AG09309 (cell line): ENCODE results near the gene FAM13C.

Experiments used
- DNase-seq: peaks from one replicate; pipeline ENCODE4 v3.0.0-alpha.2; 2010; ENCODE audit warnings: low read depth
- H3K4me3 ChIP-seq: 2 replicates; pipeline ENCODE4 v1.5.1; 2011; ENCODE audit warnings: mild to moderate bottlenecking, low read depth, low read length, moderate library complexity; ENCODE audit not compliant: control insufficient read depth
- CTCF ChIP-seq: IDR thresholded peaks from 2 replicates; pipeline ENCODE4 v1.5.1; 2011; ENCODE audit warnings: mild to moderate bottlenecking, low read depth, low read length, inconsistent platforms; ENCODE audit not compliant: insufficient read depth, control insufficient read depth; ENCODE audit errors: missing control alignments

Gene FAM13C

GRCh38 chr10:59302381-59302780, 60.0 kb downstream of the FAM13C start:
- no peak for TF ChIP-seq CTCF

GRCh38 chr10:59301067-59301754, 61.1 kb downstream of the FAM13C start:
- H3K4me3 ChIP-seq = no peak overlapping the region
- no peak for DNase-seq
- TF ChIP-seq CTCF = no peak

More at GRCh38 chr10:59302381-59302780, 60.0 kb downstream of the FAM13C start:
- DNase-seq = no peak
- no peak overlapping the region for H3K4me3 ChIP-seq

GRCh38 chr10:59300386-59300785, 62.0 kb downstream of the FAM13C start:
- no peak for TF ChIP-seq CTCF
- no peak overlapping the region for H3K4me3 ChIP-seq
- no peak for DNase-seq

GRCh38 chr10:59299933-59300332, 62.4 kb downstream of the FAM13C start:
- TF ChIP-seq CTCF = no peak
- DNase-seq = no peak
- H3K4me3 ChIP-seq = no peak overlapping the region

- H3K4me3 ChIP-seq = no peak overlapping the region
- DNase-seq = no peak
- no peak for TF ChIP-seq CTCF
Measured at GRCh38 chr10:59290448-59290847, 71.9 kb downstream of the FAM13C start.

- no peak overlapping the region for H3K4me3 ChIP-seq
- TF ChIP-seq CTCF = no peak
- no peak for DNase-seq
Measured at GRCh38 chr10:59289853-59290252, 72.5 kb downstream of the FAM13C start.
